ENCODE measurements around the gene ZNF24. TPM values are rescaled to one million over a fixed set of nuclear protein-coding genes. Genes with fewer than 3 reads are reported as not detected.

ZNF24 gene
- total and polyA plus RNA-seq, 2 of the 4 experiments (the other 2 are of a cell fraction): 7.6 to 20.8 TPM

DNA sequence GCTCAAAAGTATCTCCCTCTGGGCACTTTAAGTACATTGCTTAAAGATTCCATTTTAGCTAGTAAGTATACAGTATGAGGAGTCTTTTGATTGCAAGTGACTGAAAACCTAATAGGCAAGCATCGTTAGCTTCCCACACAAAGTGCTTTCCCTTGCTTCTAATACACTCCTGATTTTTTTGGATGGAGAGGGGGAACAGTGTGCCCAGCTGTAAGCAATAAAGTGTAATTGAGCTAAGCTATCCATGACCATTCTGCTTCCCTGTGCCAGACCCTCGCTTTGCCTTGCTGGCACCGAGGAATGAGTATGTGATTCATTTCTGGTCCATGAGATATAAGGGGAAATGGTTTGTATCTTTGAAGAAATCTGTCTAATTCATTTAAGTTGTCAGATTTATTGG, 3.8 kb upstream of the ZNF24 start:
- Histone ChIP-seq H3K56ac (ENCODE audit: extremely low read depth, insufficient read depth, low read length) (no peak overlapping the region), H2AK9ac (replicated peaks; ENCODE audit: low read depth, low read length, poor library complexity) (no peak overlapping the region), H2AK5ac (ENCODE audit: low read depth, low read length) (no peak overlapping the region), H3K4ac (ENCODE audit: low read depth, low read length) (no peak overlapping the region), H4K5ac (ENCODE audit: low read depth, low read length) (no peak overlapping the region), H2BK5ac (ENCODE audit: low read depth, low read length, poor library complexity, severe bottlenecking) (no peak overlapping the region), H3K27me3 (ENCODE audit: control insufficient read depth, insufficient read depth, low read length) (no peaks in the 10 kb centered on the region), H3K27ac (ENCODE audit: insufficient read depth, low read length) (no peak overlapping the region), H2AFZ (replicated peaks; ENCODE audit: low read length, poor library complexity) (no peak overlapping the region), H3K4me2 (ENCODE audit: low read depth, low read length) (no peak overlapping the region), H3K9ac (ENCODE audit: low read depth, low read length) (no peak overlapping the region), H4K91ac (ENCODE audit: insufficient read depth, low read depth, low read length) (no peak overlapping the region), H3K4me1 (ENCODE audit: control insufficient read depth, insufficient read depth, low read length) (peaks cover 2% of the 10 kb centered on the region; the same call in 1 of the 2 replicates), H3K9me3 (ENCODE audit: control insufficient read depth, insufficient read depth, low read length) (peaks cover 6% of the 10 kb centered on the region), H3K79me1 (ENCODE audit: low read depth in 1 of 2, low read length in 2 of 2) (peaks cover 0 to 14% of the 10 kb centered on the region in 2 experiments; a peak in 2 of 4 replicates), H3K23ac (ENCODE audit: low read depth, low read length) (no peak overlapping the region), H4K8ac (ENCODE audit: low read depth in 2 of 2, low read length in 2 of 2) (no peak overlapping the region), H4K20me1 (ENCODE audit: insufficient read depth, low read length) (peaks cover 9% of the 10 kb centered on the region), H3K9me1 (ENCODE audit: insufficient read depth, low read length) (peaks cover 6% of the 10 kb centered on the region), H3K4me3 (ENCODE audit: insufficient read depth, low read depth, low read length) (no peak overlapping the region), H2BK15ac (ENCODE audit: low read depth, low read length) (no peak overlapping the region), H3K36me3 (ENCODE audit: control insufficient read depth, insufficient read depth, low read length) (no peaks in the 10 kb centered on the region), H3K14ac (replicated peaks; ENCODE audit: low read depth, low read length) (no peak overlapping the region), H2BK120ac (ENCODE audit: low read depth, low read length) (no peak overlapping the region), H2BK20ac (ENCODE audit: low read depth, low read length) (no peak overlapping the region), H3K18ac (ENCODE audit: low read depth, low read length) (no peak overlapping the region)
- CTCF ChIA-PET: interaction anchor here (0.6 kb wide), 1 partner anchor 35 kb away, joined by 3 read pairs; no protein-coding TSS in a partner anchor
- in situ Hi-C loops (cut with MboI; ENCODE audit: low sequenced_read_pairs): no loop called here
- no TSS peak for BruUV-seq (replicated peaks)
- WGBS, 2 experiments (ENCODE audit: extremely low coverage in 2 of 2, insufficient read length in 1 of 2): no CpG with 5 or more reads among the region's 3 CpGs
- dilution Hi-C loops (cut with HindIII; ENCODE audit: low sequenced_read_pairs, unreplicated experiment): no loop called here
- POLR2A ChIA-PET (ENCODE audit: unreplicated experiment): no interaction called here
- intact Hi-C loops (cut with micrococcal nuclease): no loop called here
- ATAC-seq (ENCODE audit: low read depth): no peak
- TF ChIP-seq, protein P1, sequence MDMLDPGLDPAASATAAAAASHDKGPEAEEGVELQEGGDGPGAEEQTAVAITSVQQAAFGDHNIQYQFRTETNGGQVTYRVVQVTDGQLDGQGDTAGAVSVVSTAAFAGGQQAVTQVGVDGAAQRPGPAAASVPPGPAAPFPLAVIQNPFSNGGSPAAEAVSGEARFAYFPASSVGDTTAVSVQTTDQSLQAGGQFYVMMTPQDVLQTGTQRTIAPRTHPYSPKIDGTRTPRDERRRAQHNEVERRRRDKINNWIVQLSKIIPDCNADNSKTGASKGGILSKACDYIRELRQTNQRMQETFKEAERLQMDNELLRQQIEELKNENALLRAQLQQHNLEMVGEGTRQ (IDR thresholded peaks at IDR 0.05; ENCODE audit: low read depth, low read length): no peak
- no peak for TF ChIP-seq CEBPB (IDR thresholded peaks at IDR 0.05; ENCODE audit: low read depth, low read length)
- no peak for TF ChIP-seq MAFK (IDR thresholded peaks at IDR 0.05; ENCODE audit: low read depth, low read length)
- TF ChIP-seq RCOR1 (IDR thresholded peaks at IDR 0.05; ENCODE audit: insufficient replicate concordance, low read length): no peak
- no peak for DNase-seq
